Kidney (tissue), 14 donors: Measurements from ENCODE around the gene CLN6. TPM values are rescaled to one million over a fixed set of nuclear protein-coding genes. Genes with fewer than 3 reads are reported as not detected.

ENCODE experiments used
- DNase-seq, 5 donors: peaks; one replicate each; pipeline ENCODE4 v3.0.0-alpha.2; 2013 to 2020
- FAIRE-seq: peaks from 2 replicates; lab custom pipeline; 2012; peaks lifted over from hg19 to GRCh38; lab: Jason Lieb, UNC
- H3K27ac ChIP-seq, 2 donors: one replicate each; pipeline ENCODE4 v1.7.0; 2013; ENCODE audit warnings: low read depth in 2 of 2, low read length in 2 of 2, inconsistent platforms in 1 of 2
- H3K27me3 ChIP-seq: one replicate; pipeline ENCODE4 v1.7.1; 2013; ENCODE audit warnings: low read length, inconsistent platforms; ENCODE audit not compliant: control insufficient read depth, insufficient read depth
- H3K36me3 ChIP-seq, 3 donors: one replicate each; pipeline versions ENCODE4 v1.7.0 to v1.7.1; 2013; ENCODE audit warnings: low read length in 3 of 3, control low read depth in 1 of 3, inconsistent platforms in 1 of 3; ENCODE audit not compliant: insufficient read depth in 3 of 3, control insufficient read depth in 2 of 3
- H3K4me1 ChIP-seq, 3 donors: one replicate each; pipeline versions ENCODE4 v1.7.0 to v1.7.1; 2013; ENCODE audit warnings: low read length in 3 of 3, inconsistent platforms in 1 of 3, low read depth in 1 of 3; ENCODE audit not compliant: control insufficient read depth in 2 of 3, insufficient read depth in 2 of 3
- H3K4me3 ChIP-seq, 3 donors: one replicate each; pipeline versions ENCODE4 v1.7.0 to v1.8.1; 2013; ENCODE audit warnings: low read length in 3 of 3, control low read depth in 1 of 3, inconsistent platforms in 1 of 3
- H3K9ac ChIP-seq, 3 donors: one replicate each; pipeline versions ENCODE4 v1.7.0 to v1.7.1; 2013; ENCODE audit warnings: low read length in 3 of 3, control low read depth in 1 of 3, inconsistent platforms in 1 of 3
- H3K9me3 ChIP-seq, 3 donors: one replicate each; pipeline versions ENCODE4 v1.7.0 to v1.7.1; 2013; ENCODE audit warnings: low read length in 3 of 3, control low read depth in 1 of 3, inconsistent platforms in 1 of 3; ENCODE audit not compliant: control insufficient read depth in 2 of 3, insufficient read depth in 1 of 3
- intact Hi-C: fragments of 100-400 bp; cut with DNase I; formaldehyde crosslinking; loops from one replicate; pipeline ENCODE4 v1.11.1; 2022
- polyA plus RNA-seq: library from polyadenylated mRNA; stranded (reverse); fragments of 350-450 nt; fragmentation: Illumina TruSeq; extraction: RNeasy Lipid Tissue Mini Kit (QIAGEN cat#74804); gene quantifications from one replicate; pipeline ENCODE4 v1.2.3, GENCODE V29; 2014; ENCODE audit warnings: low read depth, low replicate concordance; ENCODE audit not compliant: insufficient read depth
- total RNA-seq: library from RNA; stranded (reverse); fragmentation: NEBNext Ultra II Directional; extraction: Animal tissue kit (Norgen Biotek cat#: 25700); gene quantifications from one replicate; pipeline ENCODE4 v1.2.1, GENCODE V29; 2021
- TF ChIP-seq, protein P1 (sequence below): IDR thresholded peaks from 3 replicates; pipeline ENCODE4 v1.5.1; 2012; ENCODE audit warnings: mild to moderate bottlenecking, moderate library complexity, borderline replicate concordance; ENCODE audit not compliant: insufficient read depth; ENCODE audit errors: extremely low read depth
- donor health status: control.
- donor health status: control.
- donor health status: control.
- donor health status: control.
- donor health status: control.
- donor health status: DM: yes; HTN: yes; CAD: no.
- donor health status: Normal renal cell carcinoma (clear cell type).

The CLN6 gene
- total and polyA plus RNA-seq, 2 donors from 2014 or later, result 30.8 to 36.6 TPM

DNA sequence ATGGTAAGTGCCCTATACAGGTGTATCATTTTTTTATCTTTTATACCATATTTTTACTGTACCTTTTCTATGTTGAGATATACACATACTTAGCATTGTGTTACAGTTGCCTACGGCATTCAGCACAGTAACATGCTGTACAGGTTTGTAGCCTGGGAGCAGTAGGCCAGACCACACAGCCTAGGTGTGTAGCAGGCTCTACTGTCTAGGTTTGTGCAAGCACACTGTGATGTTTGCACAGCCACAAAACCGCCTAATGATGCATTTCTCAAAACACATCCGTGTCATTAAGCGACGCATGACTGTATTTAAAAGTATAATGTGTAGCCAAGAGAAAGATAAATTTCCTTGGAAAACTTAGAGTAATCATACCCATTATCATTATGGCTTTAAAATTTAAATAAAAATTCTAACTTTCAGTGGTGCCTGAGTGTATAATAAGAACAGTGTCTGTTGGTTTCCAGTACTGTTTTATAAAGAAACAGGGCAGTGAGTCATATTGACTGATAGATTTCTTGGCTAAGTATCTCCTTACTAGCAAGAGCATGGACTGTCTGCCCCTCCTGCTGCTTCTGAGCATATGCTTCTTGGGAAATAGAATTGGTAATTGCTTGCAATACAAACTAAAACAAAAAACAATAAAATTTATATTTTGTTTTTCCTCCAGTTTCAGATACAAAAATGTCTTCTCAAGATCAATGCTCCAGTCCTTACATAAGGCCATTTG is 42.7 kb downstream of the CLN6 start:
- no peaks in the 10 kb centered on the region for H3K27me3 ChIP-seq
- H3K4me1 ChIP-seq, result peaks cover 0 to 3% (median 3%) of the 10 kb centered on the region in 3 donors
- DNase-seq, result no peak
- H3K9ac ChIP-seq, result no peak overlapping the region
- intact Hi-C loops, result no loop called here
- H3K4me3 ChIP-seq, result no peak overlapping the region
- TF ChIP-seq, protein P1, sequence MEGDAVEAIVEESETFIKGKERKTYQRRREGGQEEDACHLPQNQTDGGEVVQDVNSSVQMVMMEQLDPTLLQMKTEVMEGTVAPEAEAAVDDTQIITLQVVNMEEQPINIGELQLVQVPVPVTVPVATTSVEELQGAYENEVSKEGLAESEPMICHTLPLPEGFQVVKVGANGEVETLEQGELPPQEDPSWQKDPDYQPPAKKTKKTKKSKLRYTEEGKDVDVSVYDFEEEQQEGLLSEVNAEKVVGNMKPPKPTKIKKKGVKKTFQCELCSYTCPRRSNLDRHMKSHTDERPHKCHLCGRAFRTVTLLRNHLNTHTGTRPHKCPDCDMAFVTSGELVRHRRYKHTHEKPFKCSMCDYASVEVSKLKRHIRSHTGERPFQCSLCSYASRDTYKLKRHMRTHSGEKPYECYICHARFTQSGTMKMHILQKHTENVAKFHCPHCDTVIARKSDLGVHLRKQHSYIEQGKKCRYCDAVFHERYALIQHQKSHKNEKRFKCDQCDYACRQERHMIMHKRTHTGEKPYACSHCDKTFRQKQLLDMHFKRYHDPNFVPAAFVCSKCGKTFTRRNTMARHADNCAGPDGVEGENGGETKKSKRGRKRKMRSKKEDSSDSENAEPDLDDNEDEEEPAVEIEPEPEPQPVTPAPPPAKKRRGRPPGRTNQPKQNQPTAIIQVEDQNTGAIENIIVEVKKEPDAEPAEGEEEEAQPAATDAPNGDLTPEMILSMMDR, result no peak
- H3K9me3 ChIP-seq, result no peaks in the 10 kb centered on the region
- no peak for FAIRE-seq
- no peak overlapping the region for H3K27ac ChIP-seq
- peaks cover 2 to 20% (median 14%) of the 10 kb centered on the region in 3 donors for H3K36me3 ChIP-seq

DNA sequence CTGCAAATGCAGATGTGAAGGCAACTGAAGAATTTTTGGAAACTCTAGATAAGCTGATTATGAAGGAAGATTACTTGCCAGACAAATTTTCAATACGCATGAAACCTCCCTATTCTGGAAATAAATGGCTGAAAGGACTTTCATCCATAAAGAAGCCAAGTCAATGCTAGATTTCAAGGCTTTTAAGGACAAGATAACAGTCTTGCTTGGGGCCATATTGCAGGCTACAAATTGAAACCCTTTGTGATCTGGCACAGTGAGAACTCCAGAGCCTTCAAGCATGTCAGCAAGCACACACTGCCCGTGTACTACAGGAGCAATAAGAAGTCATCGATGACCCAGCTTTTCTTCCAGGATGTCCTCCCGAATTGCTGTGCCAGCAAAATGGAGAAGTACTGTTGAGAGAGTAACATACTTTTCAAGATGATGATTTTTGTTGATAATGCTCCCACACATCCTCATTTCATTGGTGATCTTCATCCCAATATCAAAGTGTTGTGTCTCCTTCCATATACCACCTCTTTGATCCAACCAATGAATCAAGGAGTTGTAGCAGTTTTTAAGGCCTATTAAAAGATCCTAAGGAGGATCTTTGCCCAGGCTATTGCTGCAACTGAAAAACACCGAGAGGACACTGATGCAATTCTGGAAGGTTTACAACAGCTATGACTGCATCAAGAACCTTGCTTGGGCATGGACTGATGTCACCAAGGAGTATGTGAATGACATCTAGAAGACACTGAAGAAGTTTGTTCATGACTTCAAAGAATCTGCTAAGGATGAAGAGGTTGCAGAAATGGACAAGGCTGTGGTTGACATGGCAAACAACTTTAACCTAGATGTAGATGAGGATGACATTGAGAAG is 44.7 kb downstream of the CLN6 start:
- Histone ChIP-seq H3K9me3 (no peaks in the 10 kb centered on the region), H3K27ac (no peak overlapping the region), H3K4me3 (no peak overlapping the region), H3K36me3 (peaks cover 5 to 27% (median 19%) of the 10 kb centered on the region in 3 donors), H3K9ac (no peak overlapping the region), H3K4me1 (peaks cover 0 to 3% (median 0%) of the 10 kb centered on the region in 3 donors), H3K27me3 (no peaks in the 10 kb centered on the region)
- DNase-seq (no peak), FAIRE-seq (no peak)
- intact Hi-C loops, result no loop called here
- TF ChIP-seq, protein P1, result no peak

- Histone ChIP-seq H3K36me3 (peaks cover 5 to 19% (median 17%) of the 10 kb centered on the region in 3 donors), H3K9me3 (no peaks in the 10 kb centered on the region), H3K27me3 (no peaks in the 10 kb centered on the region), H3K4me1 (peaks cover 0 to 3% (median 0%) of the 10 kb centered on the region in 3 donors), H3K4me3 (no peak overlapping the region), H3K27ac (no peak overlapping the region), H3K9ac (no peak overlapping the region)
- TF ChIP-seq, protein P1, result no peak
- intact Hi-C loops, result no loop called here
- DNase-seq (no peak), FAIRE-seq (no peak)
These were observed 45.8 kb downstream of the CLN6 start for GRCh38 chr15:68183616-68184315.
